HG03139 (cell line): ENCODE measurements around the gene TXNRD2.

ENCODE experiments used
- ATAC-seq: cut with Tn5 transposase; IDR thresholded peaks from one replicate; pipeline ENCODE4 v1.9.1; 2021; ENCODE audit not compliant: unreplicated experiment

Gene TXNRD2

GRCh38 chr22:19980766-19981165 lies 39.1 kb upstream of the TXNRD2 start:
- ATAC-seq, result no peak

GRCh38 chr22:19979712-19980493 lies 38.3 kb upstream of the TXNRD2 start:
- no peak for ATAC-seq

- no peak for ATAC-seq
These were observed 37.1 kb upstream of the TXNRD2 start for GRCh38 chr22:19978748-19979147.

- no peak for ATAC-seq
These were observed 36.0 kb upstream of the TXNRD2 start for GRCh38 chr22:19977296-19978243.

- no peak for ATAC-seq
These were observed 35.1 kb upstream of the TXNRD2 start for GRCh38 chr22:19976671-19977070.

GRCh38 chr22:19975707-19976035 lies 34.1 kb upstream of the TXNRD2 start:
- ATAC-seq, result no peak

GRCh38 chr22:19974935-19975706 lies 33.5 kb upstream of the TXNRD2 start:
- no peak for ATAC-seq

- no peak for ATAC-seq
These were observed 32.7 kb upstream of the TXNRD2 start for GRCh38 chr22:19974268-19974861.

- ATAC-seq, result no peak
These were observed 32.1 kb upstream of the TXNRD2 start for GRCh38 chr22:19973551-19974267.

- no peak for ATAC-seq
These were observed 31.3 kb upstream of the TXNRD2 start for GRCh38 chr22:19972652-19973550.

- no peak for ATAC-seq
These were observed 30.6 kb upstream of the TXNRD2 start for GRCh38 chr22:19972251-19972650.

- ATAC-seq, result no peak
These were observed 29.9 kb upstream of the TXNRD2 start for GRCh38 chr22:19971276-19972124.

- ATAC-seq, result no peak
These were observed 29.1 kb upstream of the TXNRD2 start for GRCh38 chr22:19970479-19971275.

GRCh38 chr22:19970031-19970478 lies 28.4 kb upstream of the TXNRD2 start:
- ATAC-seq, result no peak

GRCh38 chr22:19969141-19969928 lies 27.7 kb upstream of the TXNRD2 start:
- ATAC-seq, result no peak

GRCh38 chr22:19968450-19968891 lies 26.9 kb upstream of the TXNRD2 start:
- ATAC-seq, result no peak
